HL-60 (cell line): ENCODE results near the gene TNFRSF12A.

Experiments
- DNase-seq, 2 experiments: peaks; one replicate each; pipeline ENCODE4 v3.0.0-alpha.2; 2010 to 2020; ENCODE audit warnings: low read depth in 1 of 2, low spot score in 1 of 2
- H3K27ac ChIP-seq: fragments of 250-450 bp; sonication (Bioruptor Pico); replicated peaks from 2 replicates; pipeline ENCODE4 v1.5.1; 2020; ENCODE audit warnings: mild to moderate bottlenecking, moderate library complexity
- H3K27me3 ChIP-seq: fragments of 250-450 bp; sonication (Bioruptor Pico); 2 replicates; pipeline ENCODE4 v1.5.1; 2021; ENCODE audit warnings: mild to moderate bottlenecking, moderate library complexity; ENCODE audit not compliant: insufficient read depth, poor library complexity, severe bottlenecking
- H3K4me3 ChIP-seq: replicated peaks from 2 replicates; pipeline ENCODE4 v1.5.1; 2011; ENCODE audit warnings: mild to moderate bottlenecking, control low read depth, low read length; ENCODE audit not compliant: insufficient read depth
- CTCF ChIP-seq: IDR thresholded peaks from one replicate; pipeline ENCODE4 v1.5.1; 2011; ENCODE audit warnings: low read length, control low read depth, inconsistent platforms; ENCODE audit not compliant: insufficient read depth
- GABPA ChIP-seq: IDR thresholded peaks from 2 replicates; pipeline ENCODE4 v1.6.1; 2012; ENCODE audit warnings: low read depth
- POLR2AphosphoS5 ChIP-seq: IDR thresholded peaks from 2 replicates; pipeline ENCODE4 v1.6.1; 2012; ENCODE audit warnings: low read depth
- REST ChIP-seq: IDR thresholded peaks from 2 replicates; pipeline ENCODE4 v1.6.1; 2012; ENCODE audit warnings: low read depth; ENCODE audit not compliant: insufficient replicate concordance
- SPI1 ChIP-seq: IDR thresholded peaks from 2 replicates; pipeline ENCODE4 v1.6.1; 2012; ENCODE audit warnings: low read depth, mild to moderate bottlenecking, borderline replicate concordance

TNFRSF12A gene

GRCh38 chr16:3059041-3059722 lies 39.0 kb downstream of the TNFRSF12A start:
- TF ChIP-seq REST (no peak), POLR2AphosphoS5 (peak; percentile 49; the same call in 1 of the 2 replicates), CTCF (peak; percentile 54), GABPA (0 out of 2 replicates have a peak, but pooled peaks have one; percentile 17), SPI1 (no peak)

GRCh38 chr16:3059723-3060242 lies 39.6 kb downstream of the TNFRSF12A start:
- H3K27me3 ChIP-seq = no peaks in the 10 kb centered on the region
- no peak for DNase-seq
- peak overlapping the region; percentile 95 for H3K27ac ChIP-seq
- TF ChIP-seq GABPA (no peak), CTCF (no peak), SPI1 (no peak), POLR2AphosphoS5 (no peak), REST (no peak)
- H3K4me3 ChIP-seq = peak overlapping the region; percentile 79

More at GRCh38 chr16:3059041-3059722, 39.0 kb downstream of the TNFRSF12A start:
- Histone ChIP-seq H3K27me3 (no peaks in the 10 kb centered on the region), H3K4me3 (peak overlapping the region; percentile 79), H3K27ac (peak overlapping the region; percentile 95)
- peak; percentile 76 to 85 for DNase-seq

- TF ChIP-seq CTCF = no peak
- no peak for DNase-seq
- Histone ChIP-seq H3K27me3 (no peaks in the 10 kb centered on the region), H3K4me3 (no peak overlapping the region), H3K27ac (no peak overlapping the region)
Measured at GRCh38 chr16:3060339-3061127, 40.4 kb downstream of the TNFRSF12A start.
